H1 (cell line): ENCODE data around the gene SFRP2. TPM values are rescaled to one million over a fixed set of nuclear protein-coding genes. Genes with fewer than 3 reads are reported as not detected.

Experiments used
- BACH1 ChIP-seq: IDR thresholded peaks from 2 replicates; pipeline ENCODE4 v1.6.1; 2012; ENCODE audit warnings: low read length, improper control_type of control experiment
- CEBPB ChIP-seq: IDR thresholded peaks from 2 replicates; pipeline ENCODE4 v1.6.1; 2012; ENCODE audit warnings: low read depth, low read length
- CREB1 ChIP-seq: IDR thresholded peaks from 2 replicates; pipeline ENCODE4 v1.6.1; 2012; ENCODE audit warnings: inconsistent platforms
- JUND ChIP-seq: IDR thresholded peaks from 2 replicates; pipeline ENCODE4 v1.6.1; 2011; ENCODE audit warnings: mild to moderate bottlenecking, improper control_type of control experiment, low read length
- KDM1A ChIP-seq: fragments of 200-600, 300-600 bp; sonication (generic); IDR thresholded peaks from 2 replicates; pipeline ENCODE4 v1.7.1; 2016; ENCODE audit warnings: mild to moderate bottlenecking, low read length, borderline replicate concordance
- KDM5A ChIP-seq: fragments of 200-600 bp; IDR thresholded peaks from 2 replicates; pipeline ENCODE4 v1.7.1; 2012; ENCODE audit warnings: mild to moderate bottlenecking, low read length, inconsistent platforms, mixed read lengths
- SIX5 ChIP-seq: IDR thresholded peaks from 2 replicates; pipeline ENCODE4 v1.6.1; 2011; ENCODE audit warnings: mild to moderate bottlenecking, low read depth, low read length
- SP4 ChIP-seq: IDR thresholded peaks from 2 replicates; pipeline ENCODE4 v1.6.1; 2012; ENCODE audit warnings: low read length, inconsistent platforms
- TBP ChIP-seq: IDR thresholded peaks from 2 replicates; pipeline ENCODE4 v1.6.1; 2011; ENCODE audit warnings: low read depth, low read length, improper control_type of control experiment
- TCF12 ChIP-seq: IDR thresholded peaks from 2 replicates; pipeline ENCODE4 v1.6.1; 2011; ENCODE audit warnings: low read depth, mild to moderate bottlenecking, low read length
- polyA plus RNA-seq, 7 experiments: library from polyadenylated mRNA; depleted of rRNA in 3 of 7; stranded (reverse) in 5 of 7; unstranded in 2 of 7; fragments of >200 nt in 5 of 7; fragments of 200-250 nt in 2 of 7; gene quantifications; 1 replicate in 5 of 7; 2 replicates in 1 of 7; 4 replicates in 1 of 7; pipeline versions ENCODE4 v1.2.1 to v1.2.3, GENCODE V29; 2011 to 2013; ENCODE audit warnings: missing spikeins in 2 of 7, mixed read lengths in 2 of 7
- total RNA-seq: library from RNA; stranded (reverse); fragmentation: NEBNext Ultra II Directional; extraction: Animal tissue kit (Norgen Biotek cat#: 25700); gene quantifications from 2 replicates; pipeline ENCODE4 v1.2.1, GENCODE V29; 2021
- TF ChIP-seq, protein P1 (sequence below): IDR thresholded peaks from 2 replicates; pipeline ENCODE4 v1.6.1; 2011; ENCODE audit warnings: low read length, improper control_type of control experiment
- TF ChIP-seq, protein P2 (sequence below): IDR thresholded peaks from 2 replicates; pipeline ENCODE4 v1.6.1; 2012; ENCODE audit warnings: inconsistent platforms

Gene SFRP2
- total and polyA plus RNA-seq, 2 of the 8 experiments (the other 6 are each of a cell fraction or from before 2014, with no cell fraction given) = 108 to 342 TPM

GRCh38 chr4:153791746-153792617 lies 3.1 kb upstream of the SFRP2 start (continued):
- TF ChIP-seq, protein P1, sequence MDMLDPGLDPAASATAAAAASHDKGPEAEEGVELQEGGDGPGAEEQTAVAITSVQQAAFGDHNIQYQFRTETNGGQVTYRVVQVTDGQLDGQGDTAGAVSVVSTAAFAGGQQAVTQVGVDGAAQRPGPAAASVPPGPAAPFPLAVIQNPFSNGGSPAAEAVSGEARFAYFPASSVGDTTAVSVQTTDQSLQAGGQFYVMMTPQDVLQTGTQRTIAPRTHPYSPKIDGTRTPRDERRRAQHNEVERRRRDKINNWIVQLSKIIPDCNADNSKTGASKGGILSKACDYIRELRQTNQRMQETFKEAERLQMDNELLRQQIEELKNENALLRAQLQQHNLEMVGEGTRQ = no peak
- TF ChIP-seq BACH1 (peak; percentile 86), CEBPB (0 out of 2 replicates have a peak, but pooled peaks have one; percentile 7), SP4 (no peak), TBP (no peak), TCF12 (no peak), JUND (peak; percentile 98), CREB1 (peak; percentile 87), SIX5 (no peak), KDM5A (no peak), KDM1A (no peak)
- TF ChIP-seq, protein P2, sequence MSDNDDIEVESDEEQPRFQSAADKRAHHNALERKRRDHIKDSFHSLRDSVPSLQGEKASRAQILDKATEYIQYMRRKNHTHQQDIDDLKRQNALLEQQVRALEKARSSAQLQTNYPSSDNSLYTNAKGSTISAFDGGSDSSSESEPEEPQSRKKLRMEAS = peak; percentile 59; the same call in 1 of the 2 replicates
